DOHH2 (cell line): ENCODE results near the gene TRIM73.
"Not testable (repeated sequence)": the region's sequence is repeated elsewhere in the genome, so short reads cannot be mapped to it uniquely, and the experiment has no call there.

Experiments used
- H3F3A ChIP-seq: fragments of 200-600 bp; sonication (generic), shearing (Covaris generic); 2 replicates; pipeline ENCODE4 v1.6.0; 2016; ENCODE audit warnings: antibody characterized with exemption, mild to moderate bottlenecking; ENCODE audit not compliant: control insufficient read depth, insufficient read depth
- H3K27ac ChIP-seq: fragments of 200-600 bp; sonication (generic); 2 replicates; pipeline ENCODE4 v1.5.1; 2014; ENCODE audit warnings: low read depth, mild to moderate bottlenecking, low read length, moderate library complexity
- H3K27me3 ChIP-seq: fragments of 200-600 bp; sonication (generic); 2 replicates; pipeline ENCODE4 v1.6.1; 2014; ENCODE audit warnings: mild to moderate bottlenecking, low read length, mixed read lengths; ENCODE audit not compliant: control insufficient read depth
- H3K36me3 ChIP-seq: fragments of 200-600 bp; sonication (generic); 2 replicates; pipeline ENCODE4 v1.6.1; 2014; ENCODE audit warnings: mild to moderate bottlenecking, low read length, moderate library complexity, mixed read lengths; ENCODE audit not compliant: control insufficient read depth
- H3K4me1 ChIP-seq: fragments of 200-600 bp; sonication (generic); 2 replicates; pipeline ENCODE4 v1.6.1; 2014; ENCODE audit warnings: mild to moderate bottlenecking, low read length, mixed read lengths; ENCODE audit not compliant: control insufficient read depth
- H3K4me2 ChIP-seq: fragments of 200-600 bp; sonication (generic); 2 replicates; pipeline ENCODE4 v1.6.0; 2014; ENCODE audit warnings: mild to moderate bottlenecking, low read length, moderate library complexity
- H3K4me3 ChIP-seq: fragments of 200-600 bp; sonication (generic); 2 replicates; pipeline ENCODE4 v1.5.1; 2014; ENCODE audit warnings: mild to moderate bottlenecking, low read length, mixed read lengths
- H3K79me2 ChIP-seq: fragments of 200-600 bp; sonication (generic); 2 replicates; pipeline ENCODE4 v1.6.1; 2014; ENCODE audit warnings: mild to moderate bottlenecking, low read length, mixed read lengths; ENCODE audit not compliant: control insufficient read depth
- H3K9me2 ChIP-seq: fragments of 200-600 bp; sonication (generic); replicated peaks from 2 replicates; pipeline ENCODE4 v1.6.1; 2014; ENCODE audit warnings: mild to moderate bottlenecking, low read length, mixed read lengths; ENCODE audit not compliant: control insufficient read depth
- H3K9me3 ChIP-seq: fragments of 200-600 bp; sonication (generic); 2 replicates; pipeline ENCODE4 v1.6.1; 2014; ENCODE audit warnings: antibody characterized with exemption, low read length, mixed read lengths; ENCODE audit not compliant: control insufficient read depth, insufficient read depth
- H4K20me1 ChIP-seq: fragments of 200-600 bp; sonication (generic); 2 replicates; pipeline ENCODE4 v1.6.0; 2014; ENCODE audit warnings: low read depth, mild to moderate bottlenecking, antibody characterized with exemption, low read length, moderate library complexity; ENCODE audit not compliant: control insufficient read depth, insufficient read depth

The TRIM73 gene

GRCh38 chr7:75410823-75411173, 15.4 kb downstream of the TRIM73 start:
- not testable (repeated sequence) for H3K4me2 ChIP-seq, H3K9me2 ChIP-seq, H3K4me3 ChIP-seq, H3K27ac ChIP-seq, H3F3A ChIP-seq, H3K4me1 ChIP-seq, H3K79me2 ChIP-seq, H3K27me3 ChIP-seq, H4K20me1 ChIP-seq, H3K9me3 ChIP-seq, H3K36me3 ChIP-seq

DNA sequence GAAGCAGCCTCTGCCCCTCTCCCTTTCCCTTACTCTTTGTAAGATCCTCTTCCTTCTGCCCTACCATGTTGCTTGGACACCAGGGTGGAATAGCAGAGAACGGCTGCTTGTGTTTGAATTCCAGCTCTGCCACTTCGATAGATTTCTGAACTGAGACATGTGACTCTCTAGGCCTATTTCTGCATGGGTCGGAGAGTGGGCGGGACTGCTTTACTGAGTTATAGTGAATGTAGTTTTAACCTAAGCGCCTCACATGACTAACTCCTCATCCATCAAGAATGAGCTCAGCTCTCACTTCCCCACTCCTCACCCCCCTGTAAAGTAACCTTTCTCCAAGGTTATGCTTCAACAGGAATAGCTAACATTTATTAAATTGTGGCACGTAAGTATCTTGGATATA, 18.8 kb downstream of the TRIM73 start:
- H4K20me1 ChIP-seq, H3K9me3 ChIP-seq, H3K4me1 ChIP-seq, H3K4me3 ChIP-seq, H3K79me2 ChIP-seq, H3F3A ChIP-seq, H3K27ac ChIP-seq, H3K9me2 ChIP-seq, H3K4me2 ChIP-seq, H3K27me3 ChIP-seq: not testable (repeated sequence)
- H3K36me3 ChIP-seq = peaks cover 10% of the 10 kb centered on the region

GRCh38 chr7:75414708-75415427, 19.4 kb downstream of the TRIM73 start:
- H3K9me2 ChIP-seq, H3K27ac ChIP-seq, H3K4me3 ChIP-seq, H3K4me2 ChIP-seq, H3F3A ChIP-seq, H4K20me1 ChIP-seq, H3K9me3 ChIP-seq, H3K79me2 ChIP-seq, H3K27me3 ChIP-seq, H3K4me1 ChIP-seq: not testable (repeated sequence)
- H3K36me3 ChIP-seq = peaks cover 10% of the 10 kb centered on the region

DNA sequence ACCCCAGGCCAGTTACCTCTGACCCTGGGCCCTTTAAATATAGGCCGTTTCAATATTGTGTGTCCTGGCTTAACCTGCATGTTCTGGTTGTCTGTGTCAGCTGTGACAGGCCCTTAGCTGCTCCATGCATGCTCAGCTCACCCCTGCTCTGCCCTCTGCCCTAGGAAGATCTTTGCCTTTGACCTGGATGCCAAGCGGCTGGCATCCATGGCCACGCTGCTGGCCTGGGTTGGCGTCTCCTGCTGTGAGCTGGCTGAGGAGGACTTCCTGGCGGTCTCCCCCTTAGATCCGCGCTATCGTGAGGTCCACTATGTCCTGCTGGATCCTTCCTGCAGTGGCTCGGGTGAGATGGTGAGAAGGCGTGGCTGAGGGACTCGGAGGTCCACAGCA, 20.0 kb downstream of the TRIM73 start:
- not testable (repeated sequence) for H3K4me3 ChIP-seq, H3K27me3 ChIP-seq, H4K20me1 ChIP-seq, H3K4me2 ChIP-seq, H3K9me2 ChIP-seq, H3K27ac ChIP-seq, H3K9me3 ChIP-seq, H3K79me2 ChIP-seq, H3F3A ChIP-seq, H3K4me1 ChIP-seq
- peaks cover 10% of the 10 kb centered on the region for H3K36me3 ChIP-seq

- H3K4me3 ChIP-seq, H3K4me1 ChIP-seq, H3K9me3 ChIP-seq, H3K27ac ChIP-seq, H3K4me2 ChIP-seq, H3K27me3 ChIP-seq, H3F3A ChIP-seq, H3K9me2 ChIP-seq, H3K79me2 ChIP-seq, H4K20me1 ChIP-seq: not testable (repeated sequence)
- H3K36me3 ChIP-seq = peaks cover 12% of the 10 kb centered on the region
These were observed 20.5 kb downstream of the TRIM73 start for GRCh38 chr7:75415829-75416373.

DNA sequence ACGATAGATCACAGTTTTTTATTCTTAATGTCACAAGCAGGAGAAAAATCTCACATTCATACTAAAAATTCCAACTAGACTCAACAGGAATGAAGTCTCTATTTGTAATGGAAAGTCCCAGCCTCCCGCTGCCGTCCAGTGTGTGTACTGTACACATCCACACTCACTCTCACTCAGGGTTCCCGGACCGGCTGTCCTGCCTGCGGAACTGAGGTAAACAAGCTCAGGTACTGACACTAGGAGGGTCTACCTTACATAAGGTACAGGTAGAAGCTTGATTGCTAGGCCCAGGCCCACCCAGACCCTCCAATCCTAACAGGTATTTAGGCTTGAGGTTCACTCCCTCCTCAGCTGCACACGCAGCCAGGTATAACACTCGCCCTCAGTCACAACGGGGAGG, 21.4 kb downstream of the TRIM73 start:
- H3K27me3 ChIP-seq, H3K4me2 ChIP-seq, H3K79me2 ChIP-seq, H3K9me2 ChIP-seq, H3K4me1 ChIP-seq, H3K27ac ChIP-seq, H4K20me1 ChIP-seq, H3K4me3 ChIP-seq, H3F3A ChIP-seq, H3K9me3 ChIP-seq: not testable (repeated sequence)
- H3K36me3 ChIP-seq = peaks cover 16% of the 10 kb centered on the region
